GM12878 (cell line): ENCODE results near the gene LSM10. TPM values are rescaled to one million over a fixed set of nuclear protein-coding genes. Genes with fewer than 3 reads are reported as not detected.

Experiments
- ATAC-seq: fragments of 200-7000 bp; cut with Tn5 transposase; 3 replicates; pipeline ENCODE4 v1.9.1; 2020; ENCODE audit warnings: mild to moderate bottlenecking, moderate library complexity
- BruUV-seq: library from RNA; stranded (reverse); fragments of 400-500 nt; replicated peaks from 2 replicates; lab custom pipeline; 2021; lab: Mats Ljungman, UMichigan
- CTCF ChIA-PET: fragments of 300-600 bp; sonication (Branson Sonifier 250); formaldehyde crosslinking; extraction: SDS; loops from one replicate; lab custom pipeline; 2021; ENCODE audit warnings: inconsistent platforms; lab: Yijun Ruan, JAX
- POLR2A ChIA-PET: fragments of 350-600 bp; formaldehyde crosslinking; extraction: SDS; loops from one replicate; lab custom pipeline; 2021; ENCODE audit warnings: inconsistent platforms; lab: Charles Lee
- RAD21 ChIA-PET: fragments of 300-600 bp; sonication (Branson Sonifier 250); formaldehyde crosslinking; loops from one replicate; lab custom pipeline; 2023; ENCODE audit warnings: antibody characterized with exemption; ENCODE audit not compliant: unreplicated experiment; lab: Charles Lee
- SMC1A ChIA-PET: fragments of 300-600 bp; sonication (Branson Sonifier 250); formaldehyde crosslinking; loops from one replicate; lab custom pipeline; 2023; ENCODE audit not compliant: unreplicated experiment, uncharacterized antibody; lab: Charles Lee
- DNase-seq: peaks from one replicate; pipeline ENCODE4 v3.0.0-alpha.2; 2011; ENCODE audit warnings: low read depth, low spot score
- FAIRE-seq: peaks from 3 replicates; lab custom pipeline; 2011; peaks lifted over from hg19 to GRCh38; lab: Jason Lieb, UNC
- H2AFZ ChIP-seq: 2 replicates; pipeline ENCODE4 v1.6.0; 2011; ENCODE audit warnings: low read depth, low read length, control low read depth; ENCODE audit not compliant: control insufficient read depth
- H3K27ac ChIP-seq: 2 replicates; pipeline ENCODE4 v1.5.1; 2011; ENCODE audit warnings: control low read depth; ENCODE audit not compliant: control insufficient read depth, insufficient read depth
- H3K27me3 ChIP-seq, 2 experiments: replicated peaks in 1 of 2; 2 replicates each; pipeline versions ENCODE4 v1.6.0 to v1.6.1; 2011; ENCODE audit warnings: low read length in 1 of 2; ENCODE audit not compliant: control insufficient read depth in 2 of 2, insufficient read depth in 2 of 2
- H3K36me3 ChIP-seq, 2 experiments: 2 replicates each; pipeline ENCODE4 v1.5.1; 2011; ENCODE audit warnings: low read length in 1 of 2; ENCODE audit not compliant: control insufficient read depth in 2 of 2, insufficient read depth in 2 of 2
- H3K4me1 ChIP-seq: 2 replicates; pipeline ENCODE4 v1.6.1; 2011; ENCODE audit warnings: mild to moderate bottlenecking, low read length, moderate library complexity, mixed read lengths; ENCODE audit not compliant: control insufficient read depth, insufficient read depth
- H3K4me2 ChIP-seq: 2 replicates; pipeline ENCODE4 v1.6.0; 2011; ENCODE audit warnings: control low read depth; ENCODE audit not compliant: control insufficient read depth, insufficient read depth
- H3K4me3 ChIP-seq: fragments of 200-600 bp; sonication (generic); 2 replicates; pipeline ENCODE4 v1.5.1; 2016
- H3K79me2 ChIP-seq: 2 replicates; pipeline ENCODE4 v1.6.0; 2011; ENCODE audit warnings: low read length; ENCODE audit not compliant: control insufficient read depth, insufficient read depth
- H3K9ac ChIP-seq: 2 replicates; pipeline ENCODE4 v1.8.0; 2011; ENCODE audit warnings: low read length, control low read depth, mixed read lengths; ENCODE audit not compliant: control insufficient read depth, insufficient read depth
- H3K9me3 ChIP-seq: replicated peaks from 3 replicates; pipeline ENCODE4 v1.5.1; 2011; ENCODE audit warnings: mild to moderate bottlenecking, low read length; ENCODE audit not compliant: control insufficient read depth, insufficient read depth
- H4K20me1 ChIP-seq: 2 replicates; pipeline ENCODE4 v1.6.0; 2011; ENCODE audit not compliant: control insufficient read depth, insufficient read depth
- IRF4 ChIP-seq: IDR thresholded peaks from 2 replicates; pipeline ENCODE4 v1.6.1; 2011; ENCODE audit warnings: low read depth, low read length
- KAT2A ChIP-seq: conservative IDR thresholded peaks from 2 replicates; pipeline ENCODE4 v1.6.1; 2011; ENCODE audit warnings: low read depth, low read length; ENCODE audit not compliant: control insufficient read depth
- LARP7 ChIP-seq: fragments of 450-650 bp; IDR thresholded peaks from 2 replicates; pipeline ENCODE4 v1.6.1; 2017; ENCODE audit warnings: mild to moderate bottlenecking
- PAX5 ChIP-seq: IDR thresholded peaks from 2 replicates; pipeline ENCODE4 v1.6.1; 2011; ENCODE audit warnings: low read depth, low read length, borderline replicate concordance
- SMARCA5 ChIP-seq: fragments of 450-650 bp; IDR thresholded peaks from 2 replicates; pipeline ENCODE4 v1.6.1; 2017; ENCODE audit warnings: mild to moderate bottlenecking
- TCF3 ChIP-seq: IDR thresholded peaks from 2 replicates; pipeline ENCODE4 v1.6.1; 2012; ENCODE audit warnings: low read depth, mild to moderate bottlenecking, low read length, borderline replicate concordance; ENCODE audit not compliant: insufficient read depth
- WGBS: methylation state at CpG from one replicate; pipeline ENCODE4 v1.1.6; 2016; ENCODE audit warnings: low lambda C conversion rate; ENCODE audit not compliant: insufficient replicate concordance, insufficient coverage; ENCODE audit errors: missing lambda C conversion rate; 5-methylcytosine and 5-hydroxymethylcytosine counted together
- in situ Hi-C: fragments of 300-500 bp; cut with MboI; formaldehyde crosslinking; loops from 9 replicates; pipeline ENCODE4 v1.14.3; 2018; ENCODE audit warnings: mixed read lengths
- intact Hi-C: fragments of 100-400 bp; cut with micrococcal nuclease; formaldehyde crosslinking; loops from one replicate; pipeline ENCODE4 v1.14.2; 2022; ENCODE audit not compliant: unreplicated experiment
- polyA plus RNA-seq, 11 experiments: library from polyadenylated mRNA; depleted of rRNA in 4 of 11; unstranded in 6 of 11; stranded (reverse) in 5 of 11; fragments of >200 nt; fragmentation: Nextera tagmentation in 4 of 11; fragmentation: Illumina TruSeq in 1 of 11; extraction: Ambion mirVana in 4 of 11; extraction: Trizol in 1 of 11; gene quantifications; 1 replicate in 1 of 11; 2 replicates in 10 of 11; pipeline versions ENCODE4 v1.2.1 to v1.2.3, GENCODE V29; 2011 to 2016; ENCODE audit warnings: inconsistent platforms in 2 of 11, missing spikeins in 2 of 11, low read depth in 1 of 11
- total RNA-seq, 4 experiments: library from RNA; depleted of rRNA in 3 of 4; stranded (reverse); fragments of >200 nt in 3 of 4; fragmentation: Illumina TruSeq in 1 of 4; extraction: Trizol in 1 of 4; gene quantifications; 2 replicates each; pipeline versions ENCODE4 v1.2.1 to v1.2.3, GENCODE V29; 2013 to 2021
- TF ChIP-seq, protein P1 (sequence below): fragments of 450-650 bp; IDR thresholded peaks from 2 replicates; pipeline ENCODE4 v1.6.1; 2018; ENCODE audit warnings: mild to moderate bottlenecking, low read depth, moderate library complexity; ENCODE audit not compliant: partially characterized antibody

The LSM10 gene
- total and polyA plus RNA-seq, 10 of the 15 experiments (the other 5 are each of a cell fraction or from before 2014, with no cell fraction given): 13.1 to 103 (median 57.5) TPM

DNA sequence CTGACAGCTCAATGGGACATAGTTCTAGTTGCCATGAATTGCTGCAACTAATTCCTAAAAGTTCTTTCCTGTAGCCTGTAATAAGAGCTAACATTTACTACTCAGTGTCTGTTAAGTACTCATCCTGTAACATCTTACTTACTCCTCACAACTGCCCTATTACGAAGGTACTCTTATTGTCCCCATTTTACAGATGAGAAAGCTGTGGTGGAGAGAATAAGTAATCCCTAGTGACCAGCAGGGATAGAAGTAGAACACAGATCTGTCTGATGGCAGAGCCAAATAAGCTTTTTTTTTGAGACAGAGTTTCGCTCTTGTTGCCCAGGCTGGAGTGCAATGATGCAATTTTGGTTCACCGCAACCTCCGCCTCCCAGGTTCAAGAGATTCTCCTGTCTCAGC lies 15.0 kb downstream of the LSM10 start:
- in situ Hi-C loops: no loop called here
- 95% methylated on average over 4 of the region's 4 CpGs for WGBS
- ChIA-PET POLR2A (interaction anchor here (0.8 to 4.4 kb wide), 3 partner anchors 8 to 17 kb away, joined by 3 to 44 read pairs (median 3); partner anchors contain the start of gene LSM10), SMC1A (interaction anchor here (1.0 to 1.3 kb wide), 3 partner anchors 26 to 39 kb away, joined by 3 to 4 read pairs (median 4); no protein-coding TSS in a partner anchor), RAD21 (interaction anchor here (1.4 to 1.5 kb wide), 2 partner anchors 14 to 40 kb away, joined by 3 to 7 read pairs; no protein-coding TSS in a partner anchor), CTCF (interaction anchor here (1.2 to 2.8 kb wide), 3 partner anchors 15 to 40 kb away, joined by 4 to 16 read pairs (median 5); partner anchors contain the start of gene LSM10)
- DNase-seq (no peak), ATAC-seq (no peak), FAIRE-seq (no peak)
- no peak overlapping the region for H3K4me2 ChIP-seq
- H3K9me3 ChIP-seq: no peaks in the 10 kb centered on the region; the same call in 2 of the 3 replicates
- H2AFZ ChIP-seq: no peak overlapping the region
- no peak overlapping the region for H3K27ac ChIP-seq
- intact Hi-C loops: loop anchor here (10.0 kb wide), 2 partner anchors 158 to 228 kb away; partner anchors contain the start of genes MAP7D1 and THRAP3
- BruUV-seq: no TSS peak
- H3K36me3 ChIP-seq: 0 out of 4 replicates have a peak, but pooled peaks cover 0 to 7% of the 10 kb centered on the region in 2 experiments
- TF ChIP-seq KAT2A: no peak
- TF ChIP-seq PAX5: no peak
- TF ChIP-seq LARP7: no peak
- no peak for TF ChIP-seq IRF4
- no peak for TF ChIP-seq SMARCA5
- no peak for TF ChIP-seq TCF3
- TF ChIP-seq, protein P1, sequence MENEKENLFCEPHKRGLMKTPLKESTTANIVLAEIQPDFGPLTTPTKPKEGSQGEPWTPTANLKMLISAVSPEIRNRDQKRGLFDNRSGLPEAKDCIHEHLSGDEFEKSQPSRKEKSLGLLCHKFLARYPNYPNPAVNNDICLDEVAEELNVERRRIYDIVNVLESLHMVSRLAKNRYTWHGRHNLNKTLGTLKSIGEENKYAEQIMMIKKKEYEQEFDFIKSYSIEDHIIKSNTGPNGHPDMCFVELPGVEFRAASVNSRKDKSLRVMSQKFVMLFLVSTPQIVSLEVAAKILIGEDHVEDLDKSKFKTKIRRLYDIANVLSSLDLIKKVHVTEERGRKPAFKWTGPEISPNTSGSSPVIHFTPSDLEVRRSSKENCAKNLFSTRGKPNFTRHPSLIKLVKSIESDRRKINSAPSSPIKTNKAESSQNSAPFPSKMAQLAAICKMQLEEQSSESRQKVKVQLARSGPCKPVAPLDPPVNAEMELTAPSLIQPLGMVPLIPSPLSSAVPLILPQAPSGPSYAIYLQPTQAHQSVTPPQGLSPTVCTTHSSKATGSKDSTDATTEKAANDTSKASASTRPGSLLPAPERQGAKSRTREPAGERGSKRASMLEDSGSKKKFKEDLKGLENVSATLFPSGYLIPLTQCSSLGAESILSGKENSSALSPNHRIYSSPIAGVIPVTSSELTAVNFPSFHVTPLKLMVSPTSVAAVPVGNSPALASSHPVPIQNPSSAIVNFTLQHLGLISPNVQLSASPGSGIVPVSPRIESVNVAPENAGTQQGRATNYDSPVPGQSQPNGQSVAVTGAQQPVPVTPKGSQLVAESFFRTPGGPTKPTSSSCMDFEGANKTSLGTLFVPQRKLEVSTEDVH: no peak
- peaks cover 62% of the 10 kb centered on the region for H3K79me2 ChIP-seq
- H3K4me3 ChIP-seq: no peak overlapping the region; the same call in 1 of the 2 replicates
- H4K20me1 ChIP-seq: no peaks in the 10 kb centered on the region
- peaks cover 20% of the 10 kb centered on the region for H3K4me1 ChIP-seq
- H3K9ac ChIP-seq: no peak overlapping the region
- no peaks in the 10 kb centered on the region for H3K27me3 ChIP-seq
